Thyroid gland (tissue), 4 donors: ENCODE measurements around the gene RAB30.

Experiments
- POLR2A ChIP-seq, 2 donors: fragments of 450-650 bp; IDR thresholded peaks; one replicate each; pipeline ENCODE4 v1.6.1; 2017; ENCODE audit warnings: antibody characterized with exemption in 2 of 2, mild to moderate bottlenecking in 2 of 2, moderate library complexity in 1 of 2
- TF ChIP-seq, protein P1 (sequence below), 6 experiments: fragments of 200-600 bp in 3 of 6; fragments of 450-650 bp in 3 of 6; sonication (generic) in 3 of 6; IDR thresholded peaks; one replicate each; pipeline ENCODE4 v1.5.1; 2016 to 2019; ENCODE audit warnings: antibody characterized with exemption in 6 of 6, mild to moderate bottlenecking in 2 of 6, inconsistent platforms in 1 of 6, moderate library complexity in 1 of 6

DNA sequence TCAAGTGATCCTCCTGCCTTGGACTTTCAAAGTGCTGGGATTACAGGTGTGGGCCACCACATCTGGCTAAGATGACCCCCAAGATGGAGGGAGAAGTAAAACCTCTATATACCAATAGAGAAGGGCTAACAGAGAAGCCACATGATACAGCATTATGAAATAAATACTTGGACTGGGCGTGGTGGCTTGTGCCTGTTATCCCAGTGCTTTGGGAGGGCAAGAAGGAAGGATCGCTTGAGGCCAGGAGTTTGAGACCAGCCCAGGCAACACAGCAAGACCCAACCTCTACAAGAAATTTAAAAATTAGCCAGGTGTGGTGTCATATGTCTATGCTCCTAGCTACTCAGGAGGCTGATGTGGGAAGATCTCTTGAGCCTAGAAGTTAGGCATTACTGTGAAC is 61.7 kb downstream of the RAB30 start:
- no peak for TF ChIP-seq POLR2A (IDR thresholded peaks at IDR 0.05)
- TF ChIP-seq, protein P1, sequence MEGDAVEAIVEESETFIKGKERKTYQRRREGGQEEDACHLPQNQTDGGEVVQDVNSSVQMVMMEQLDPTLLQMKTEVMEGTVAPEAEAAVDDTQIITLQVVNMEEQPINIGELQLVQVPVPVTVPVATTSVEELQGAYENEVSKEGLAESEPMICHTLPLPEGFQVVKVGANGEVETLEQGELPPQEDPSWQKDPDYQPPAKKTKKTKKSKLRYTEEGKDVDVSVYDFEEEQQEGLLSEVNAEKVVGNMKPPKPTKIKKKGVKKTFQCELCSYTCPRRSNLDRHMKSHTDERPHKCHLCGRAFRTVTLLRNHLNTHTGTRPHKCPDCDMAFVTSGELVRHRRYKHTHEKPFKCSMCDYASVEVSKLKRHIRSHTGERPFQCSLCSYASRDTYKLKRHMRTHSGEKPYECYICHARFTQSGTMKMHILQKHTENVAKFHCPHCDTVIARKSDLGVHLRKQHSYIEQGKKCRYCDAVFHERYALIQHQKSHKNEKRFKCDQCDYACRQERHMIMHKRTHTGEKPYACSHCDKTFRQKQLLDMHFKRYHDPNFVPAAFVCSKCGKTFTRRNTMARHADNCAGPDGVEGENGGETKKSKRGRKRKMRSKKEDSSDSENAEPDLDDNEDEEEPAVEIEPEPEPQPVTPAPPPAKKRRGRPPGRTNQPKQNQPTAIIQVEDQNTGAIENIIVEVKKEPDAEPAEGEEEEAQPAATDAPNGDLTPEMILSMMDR (IDR thresholded peaks at IDR 0.05) = no peak
